ENCODE measurements around the gene GULP1.
A peak's percentile ranks its signal among the peaks of the same experiment; 100 is the strongest.

Gene GULP1

GRCh38 chr2:188367164-188367563 lies 75.5 kb downstream of the GULP1 start:
- DNase-seq, result no peak

GRCh38 chr2:188369365-188369764 lies 77.7 kb downstream of the GULP1 start:
- DNase-seq, result peak in 15 of 51 donors; percentile 0 to 37 (median 5)

GRCh38 chr2:188378371-188378950 lies 86.8 kb downstream of the GULP1 start:
- no peak for DNase-seq

GRCh38 chr2:188379748-188380147 lies 88.1 kb downstream of the GULP1 start:
- no peak for DNase-seq

GRCh38 chr2:188380280-188380679 lies 88.6 kb downstream of the GULP1 start:
- DNase-seq, result no peak

- no peak for DNase-seq
These were observed 89.9 kb downstream of the GULP1 start for GRCh38 chr2:188381614-188382013.

- no peak for DNase-seq
These were observed 90.4 kb downstream of the GULP1 start for GRCh38 chr2:188382107-188382506.

- DNase-seq, result no peak
These were observed 91.5 kb downstream of the GULP1 start for GRCh38 chr2:188383158-188383557.

GRCh38 chr2:188385857-188386256 lies 94.2 kb downstream of the GULP1 start:
- DNase-seq, result no peak

GRCh38 chr2:188388831-188389230 lies 97.2 kb downstream of the GULP1 start:
- no peak for DNase-seq

- no peak for DNase-seq
These were observed 99.7 kb downstream of the GULP1 start for GRCh38 chr2:188391354-188391753.

GRCh38 chr2:188394931-188395472 lies 103.3 kb downstream of the GULP1 start:
- DNase-seq, result no peak

GRCh38 chr2:188395903-188396689 lies 104.4 kb downstream of the GULP1 start:
- DNase-seq, result no peak

- no peak for DNase-seq
These were observed 107.5 kb downstream of the GULP1 start for GRCh38 chr2:188399159-188399558.

GRCh38 chr2:188403676-188404075 lies 112.0 kb downstream of the GULP1 start:
- DNase-seq, result no peak

GRCh38 chr2:188404341-188405004 lies 112.8 kb downstream of the GULP1 start:
- no peak for DNase-seq

- DNase-seq, result no peak
These were observed 114.7 kb downstream of the GULP1 start for GRCh38 chr2:188406414-188406813.

- no peak for DNase-seq
These were observed 119.0 kb downstream of the GULP1 start for GRCh38 chr2:188410504-188411235.

GRCh38 chr2:188412190-188412589 lies 120.5 kb downstream of the GULP1 start:
- DNase-seq, result no peak

- no peak for DNase-seq
These were observed 122.7 kb downstream of the GULP1 start for GRCh38 chr2:188414411-188414810.

GRCh38 chr2:188414869-188415753 lies 123.4 kb downstream of the GULP1 start:
- DNase-seq, result no peak
